H1 (cell line): ENCODE data around the gene UNC119. TPM values are rescaled to one million over a fixed set of nuclear protein-coding genes. Genes with fewer than 3 reads are reported as not detected.

Experiments
- CTCF ChIA-PET: fragments of 300-600 bp; sonication (Branson Sonifier 250); formaldehyde crosslinking; loops from one replicate; lab custom pipeline; 2021; ENCODE audit not compliant: partially characterized antibody; lab: Charles Lee
- POLR2A ChIA-PET: fragments of 300-600 bp; sonication (Branson Sonifier 250); formaldehyde crosslinking; loops from one replicate; lab custom pipeline; 2021; ENCODE audit warnings: inconsistent platforms; ENCODE audit not compliant: partially characterized antibody; lab: Charles Lee
- DNase-seq, 2 experiments: peaks; one replicate each; pipeline versions ENCODE4 v3.0.0 to v3.0.0-alpha.2; 2010 to 2022; ENCODE audit warnings: low spot score in 2 of 2, low read depth in 1 of 2, mixed read lengths in 1 of 2
- FAIRE-seq: peaks from 2 replicates; lab custom pipeline; 2011; peaks lifted over from hg19 to GRCh38; lab: Jason Lieb, UNC
- H2AFZ ChIP-seq: 2 replicates; pipeline ENCODE4 v1.8.1; 2012; ENCODE audit warnings: low read length, inconsistent platforms
- H2AK5ac ChIP-seq: 2 replicates; pipeline ENCODE4 v1.6.1; 2013; ENCODE audit warnings: low read depth, low read length
- H2BK120ac ChIP-seq: replicated peaks from 2 replicates; pipeline ENCODE3; 2013; ENCODE audit warnings: low read depth, low read length, inconsistent platforms
- H2BK12ac ChIP-seq: 2 replicates; pipeline ENCODE4 v1.6.1; 2013; ENCODE audit warnings: low read depth, low read length
- H2BK15ac ChIP-seq: 2 replicates; pipeline ENCODE4 v1.6.1; 2013; ENCODE audit warnings: low read length
- H2BK20ac ChIP-seq: 2 replicates; pipeline ENCODE4 v1.6.1; 2013; ENCODE audit warnings: low read length
- H2BK5ac ChIP-seq: 2 replicates; pipeline ENCODE4 v1.6.1; 2013; ENCODE audit warnings: low read depth, low read length
- H3K14ac ChIP-seq: 2 replicates; pipeline ENCODE4 v1.6.1; 2013; ENCODE audit warnings: inconsistent platforms; ENCODE audit not compliant: insufficient read length
- H3K18ac ChIP-seq: 2 replicates; pipeline ENCODE4 v1.6.1; 2013; ENCODE audit warnings: low read length; ENCODE audit errors: extremely low read depth
- H3K23ac ChIP-seq: 2 replicates; pipeline ENCODE4 v1.6.1; 2013; ENCODE audit warnings: inconsistent platforms; ENCODE audit not compliant: insufficient read length
- H3K23me2 ChIP-seq: 2 replicates; pipeline ENCODE4 v1.6.1; 2013; ENCODE audit warnings: low read depth, low read length
- H3K27ac ChIP-seq: 2 replicates; pipeline ENCODE4 v1.6.1; 2011; ENCODE audit warnings: low read depth, low read length, inconsistent platforms
- H3K27me3 ChIP-seq, 4 experiments: replicated peaks in 1 of 4; 1 replicate in 1 of 4; 2 replicates in 3 of 4; pipeline versions ENCODE4 v1.6.1 to v1.8.1; 2011 to 2013; ENCODE audit warnings: low read length in 3 of 4, mild to moderate bottlenecking in 3 of 4, inconsistent platforms in 2 of 4, mixed read lengths in 2 of 4, moderate library complexity in 1 of 4; ENCODE audit not compliant: control insufficient read depth in 3 of 4, insufficient read depth in 3 of 4; ENCODE audit errors: extremely low read depth in 1 of 4
- H3K36me3 ChIP-seq, 4 experiments: 2 replicates each; pipeline versions ENCODE4 v1.6.1 to v1.8.1; 2011 to 2013; ENCODE audit warnings: mild to moderate bottlenecking in 4 of 4, low read length in 3 of 4, moderate library complexity in 2 of 4, control low read depth in 1 of 4, inconsistent platforms in 1 of 4; ENCODE audit not compliant: insufficient read depth in 4 of 4, control insufficient read depth in 2 of 4
- H3K4ac ChIP-seq: replicated peaks from 2 replicates; pipeline ENCODE3; 2013; ENCODE audit warnings: low read length, low read depth, mixed read lengths, inconsistent platforms; ENCODE audit not compliant: insufficient read length
- H3K4me1 ChIP-seq, 4 experiments: replicated peaks in 1 of 4; 1 replicate in 1 of 4; 2 replicates in 3 of 4; pipeline versions ENCODE4 v1.6.1 to v1.8.1; 2011 to 2013; ENCODE audit warnings: low read length in 3 of 4, inconsistent platforms in 2 of 4, mixed read lengths in 1 of 4; ENCODE audit not compliant: insufficient read depth in 4 of 4, control insufficient read depth in 3 of 4
- H3K4me2 ChIP-seq, 2 experiments: 2 replicates each; pipeline versions ENCODE4 v1.6.1 to v1.8.1; 2011 to 2013; ENCODE audit warnings: low read depth in 2 of 2, low read length in 2 of 2, control low read depth in 1 of 2, inconsistent platforms in 1 of 2, mild to moderate bottlenecking in 1 of 2; ENCODE audit not compliant: insufficient read depth in 1 of 2
- H3K4me3 ChIP-seq, 4 experiments: fragments of 200-600, 300-600 bp in 1 of 4; sonication (generic), shearing (Covaris generic), sonication (Bioruptor Twin) in 1 of 4; 2 replicates each; pipeline versions ENCODE4 v1.5.1 to v1.8.1; 2011 to 2016; ENCODE audit warnings: low read length in 4 of 4, low read depth in 3 of 4, control low read depth in 2 of 4, inconsistent platforms in 2 of 4, mild to moderate bottlenecking in 2 of 4, mixed read lengths in 1 of 4, moderate library complexity in 1 of 4; ENCODE audit not compliant: insufficient read depth in 2 of 4; ENCODE audit errors: extremely low read depth in 1 of 4
- H3K56ac ChIP-seq: replicated peaks from 2 replicates; pipeline ENCODE3; 2013; ENCODE audit warnings: low read depth, mild to moderate bottlenecking, mixed read lengths, low read length, inconsistent platforms; ENCODE audit not compliant: insufficient read length
- H3K79me1 ChIP-seq: 2 replicates; pipeline ENCODE4 v1.6.1; 2013; ENCODE audit warnings: low read depth, low read length, control low read depth
- H3K79me2 ChIP-seq, 2 experiments: 2 replicates each; pipeline versions ENCODE4 v1.6.1 to v1.8.1; 2012 to 2013; ENCODE audit warnings: low read length in 2 of 2, mild to moderate bottlenecking in 2 of 2, inconsistent platforms in 1 of 2; ENCODE audit not compliant: insufficient read depth in 2 of 2, control insufficient read depth in 1 of 2
- H3K9ac ChIP-seq, 4 experiments: replicated peaks in 1 of 4; 1 replicate in 1 of 4; 2 replicates in 3 of 4; pipeline versions ENCODE4 v1.6.1 to v1.8.1; 2011 to 2013; ENCODE audit warnings: low read depth in 3 of 4, low read length in 3 of 4, control low read depth in 2 of 4, mild to moderate bottlenecking in 2 of 4, moderate library complexity in 2 of 4, inconsistent platforms in 1 of 4; ENCODE audit errors: extremely low read depth in 1 of 4
- H3K9me3 ChIP-seq, 2 experiments: 2 replicates each; pipeline versions ENCODE4 v1.6.1 to v1.8.1; 2012 to 2013; ENCODE audit warnings: mild to moderate bottlenecking in 2 of 2, moderate library complexity in 2 of 2, control low read depth in 1 of 2, inconsistent platforms in 1 of 2, low read depth in 1 of 2, low read length in 1 of 2, mixed read lengths in 1 of 2; ENCODE audit not compliant: insufficient read depth in 2 of 2
- H4K20me1 ChIP-seq, 2 experiments: replicated peaks in 1 of 2; 2 replicates each; pipeline versions ENCODE3 to v1.8.1; 2011 to 2013; ENCODE audit warnings: inconsistent platforms in 2 of 2, low read length in 2 of 2, mild to moderate bottlenecking in 1 of 2; ENCODE audit not compliant: insufficient read depth in 2 of 2, control insufficient read depth in 1 of 2
- H4K5ac ChIP-seq: 2 replicates; pipeline ENCODE4 v1.6.1; 2013; ENCODE audit warnings: low read length, low read depth, mixed read lengths, inconsistent platforms; ENCODE audit not compliant: insufficient read length
- H4K8ac ChIP-seq: 2 replicates; pipeline ENCODE4 v1.8.0; 2013; ENCODE audit warnings: mild to moderate bottlenecking, moderate library complexity, low read length, inconsistent platforms; ENCODE audit not compliant: insufficient read depth; ENCODE audit errors: extremely low read depth
- H4K91ac ChIP-seq: replicated peaks from 2 replicates; pipeline ENCODE3; 2013; ENCODE audit warnings: low read length, mixed read lengths, inconsistent platforms; ENCODE audit not compliant: insufficient read length
- ATF3 ChIP-seq: IDR thresholded peaks from 2 replicates; pipeline ENCODE4 v1.6.1; 2011; ENCODE audit warnings: low read depth, mild to moderate bottlenecking, low read length; ENCODE audit not compliant: insufficient read depth
- BACH1 ChIP-seq: IDR thresholded peaks from 2 replicates; pipeline ENCODE4 v1.6.1; 2012; ENCODE audit warnings: low read length, improper control_type of control experiment
- CBX5 ChIP-seq: fragments of 300-800, 300-1000 bp; sonication (generic); IDR thresholded peaks from 2 replicates; pipeline ENCODE4 v1.7.1; 2016; ENCODE audit warnings: antibody characterized with exemption, low read length, low read depth
- CTCF ChIP-seq, 3 experiments: IDR thresholded peaks; 1 replicate in 2 of 3; 2 replicates in 1 of 3; pipeline versions ENCODE4 v1.5.1 to v1.6.1; 2011; ENCODE audit warnings: low read length in 3 of 3, mild to moderate bottlenecking in 3 of 3, inconsistent platforms in 2 of 3, low read depth in 1 of 3, moderate library complexity in 1 of 3; ENCODE audit not compliant: insufficient read depth in 1 of 3; ENCODE audit errors: control extremely low read depth in 1 of 3
- E2F6 ChIP-seq: IDR thresholded peaks from 2 replicates; pipeline ENCODE4 v1.6.1; 2012; ENCODE audit warnings: inconsistent platforms
- JUN ChIP-seq: IDR thresholded peaks from 2 replicates; pipeline ENCODE4 v1.6.1; 2011; ENCODE audit warnings: low read depth, mild to moderate bottlenecking, improper control_type of control experiment, low read length
- PHF8 ChIP-seq: fragments of 200-600 bp; sonication (generic); conservative IDR thresholded peaks from 2 replicates; pipeline ENCODE4 v1.7.1; 2012; ENCODE audit warnings: low read depth, mild to moderate bottlenecking, inconsistent platforms, low read length, moderate library complexity
- SAP30 ChIP-seq: fragments of 300-600 bp; sonication (generic); IDR thresholded peaks from 2 replicates; pipeline ENCODE4 v1.7.1; 2012; ENCODE audit warnings: low read length, moderate library complexity, mild to moderate bottlenecking, inconsistent platforms; ENCODE audit not compliant: insufficient read depth, insufficient replicate concordance
- TBP ChIP-seq: IDR thresholded peaks from 2 replicates; pipeline ENCODE4 v1.6.1; 2011; ENCODE audit warnings: low read depth, low read length, improper control_type of control experiment
- TCF12 ChIP-seq: IDR thresholded peaks from 2 replicates; pipeline ENCODE4 v1.6.1; 2011; ENCODE audit warnings: low read depth, mild to moderate bottlenecking, low read length
- WGBS, 2 experiments: shearing (Covaris generic) in 1 of 2; methylation state at CpG; one replicate each; pipeline versions ENCODE4 v1.1.6 to v1.1.7; 2013 to 2015; ENCODE audit warnings: low lambda C conversion rate in 2 of 2, mixed read lengths in 2 of 2, inconsistent platforms in 1 of 2, low coverage in 1 of 2, missing lambda C conversion rate in 1 of 2; ENCODE audit not compliant: insufficient replicate concordance in 2 of 2, insufficient coverage in 1 of 2, insufficient read length in 1 of 2; ENCODE audit errors: extremely low coverage in 1 of 2, missing lambda C conversion rate in 1 of 2; 5-methylcytosine and 5-hydroxymethylcytosine counted together
- polyA plus RNA-seq, 7 experiments: library from polyadenylated mRNA; depleted of rRNA in 3 of 7; stranded (reverse) in 5 of 7; unstranded in 2 of 7; fragments of >200 nt in 5 of 7; fragments of 200-250 nt in 2 of 7; gene quantifications; 1 replicate in 5 of 7; 2 replicates in 1 of 7; 4 replicates in 1 of 7; pipeline versions ENCODE4 v1.2.1 to v1.2.3, GENCODE V29; 2011 to 2013; ENCODE audit warnings: missing spikeins in 2 of 7, mixed read lengths in 2 of 7
- total RNA-seq: library from RNA; stranded (reverse); fragmentation: NEBNext Ultra II Directional; extraction: Animal tissue kit (Norgen Biotek cat#: 25700); gene quantifications from 2 replicates; pipeline ENCODE4 v1.2.1, GENCODE V29; 2021

The UNC119 gene
- total and polyA plus RNA-seq, 2 of the 8 experiments (the other 6 are each of a cell fraction or from before 2014, with no cell fraction given): 43.5 to 94.4 TPM

- Histone ChIP-seq H3K4me1 (peaks cover 0 to 9% (median 0%) of the 10 kb centered on the region in 4 experiments; a peak in 3 of 7 replicates), H3K4me3 (no peak overlapping the region), H2AFZ (no peak overlapping the region), H2BK120ac (no peak overlapping the region), H3K27ac (no peak overlapping the region), H3K23me2 (no peaks in the 10 kb centered on the region), H4K5ac (no peak overlapping the region), H4K20me1 (no peaks in the 10 kb centered on the region), H3K9me3 (no peaks in the 10 kb centered on the region), H4K8ac (no peak overlapping the region), H2AK5ac (no peak overlapping the region), H3K14ac (no peak overlapping the region), H2BK15ac (no peak overlapping the region), H3K27me3 (no peaks in the 10 kb centered on the region), H2BK12ac (no peak overlapping the region), H4K91ac (no peak overlapping the region), H2BK20ac (no peak overlapping the region), H3K36me3 (no peaks in the 10 kb centered on the region), H3K9ac (no peak overlapping the region), H3K79me2 (no peaks in the 10 kb centered on the region), H3K4me2 (no peak overlapping the region), H2BK5ac (no peak overlapping the region), H3K4ac (no peak overlapping the region), H3K79me1 (no peaks in the 10 kb centered on the region), H3K18ac (no peak overlapping the region), H3K23ac (no peak overlapping the region), H3K56ac (no peak overlapping the region)
- DNase-seq (no peak), FAIRE-seq (no peak)
- WGBS, 2 experiments: 92% methylated on average over 4 of the region's 4 CpGs; no CpG with 5 or more reads in 1 of the 2 experiments
- POLR2A ChIA-PET: no interaction called here
- CTCF ChIA-PET: interaction anchor here (0.6 to 18.4 kb wide), 17 partner anchors 8 to 153 kb away, joined by 3 to 547 read pairs (median 10); partner anchors contain the start of gene FOXN1
- TF ChIP-seq TCF12 (no peak), PHF8 (no peak), TBP (no peak), SAP30 (no peak), CBX5 (no peak), CTCF (IDR thresholded peaks at IDR 0.05; ENCODE audit: control extremely low read depth in 1 of 3, insufficient read depth in 1 of 3, low read depth in 1 of 3, low read length in 3 of 3) (no peak), E2F6 (no peak), ATF3 (no peak), JUN (no peak), BACH1 (no peak)
Observed at GRCh38 chr17:28541439-28541838, 11.0 kb downstream of the UNC119 start.
